OCI-LY3 (cell line): Measurements from ENCODE around the gene BTBD19.

Source experiments
- H2AFZ ChIP-seq: fragments of 200-600, 300-600 bp; shearing (Covaris generic); 2 replicates; pipeline ENCODE4 v1.6.0; 2014; ENCODE audit warnings: antibody characterized with exemption, low read depth, low read length
- H3K27ac ChIP-seq: fragments of 200-600, 300-600 bp; sonication (generic); 2 replicates; pipeline ENCODE4 v1.5.1; 2014; ENCODE audit warnings: mild to moderate bottlenecking, low read length, moderate library complexity, mixed read lengths
- H3K27me3 ChIP-seq: fragments of 200-600, 300-600 bp; sonication (generic); 2 replicates; pipeline ENCODE4 v1.6.1; 2014; ENCODE audit warnings: low read depth, low read length, mixed read lengths
- H3K36me3 ChIP-seq: fragments of 200-600, 300-600 bp; sonication (generic); replicated peaks from 2 replicates; pipeline ENCODE3; 2014; ENCODE audit warnings: low read depth, low read length, mixed read lengths
- H3K4me1 ChIP-seq: fragments of 300-600, 200-600 bp; sonication (generic); 2 replicates; pipeline ENCODE4 v1.6.1; 2014; ENCODE audit warnings: low read length, mixed read lengths
- H3K4me2 ChIP-seq: fragments of 200-600, 300-600 bp; sonication (generic); 2 replicates; pipeline ENCODE4 v1.6.1; 2014; ENCODE audit warnings: low read length, mixed read lengths
- H3K4me3 ChIP-seq: fragments of 300-600, 200-600 bp; sonication (generic); 2 replicates; pipeline ENCODE4 v1.5.1; 2014; ENCODE audit warnings: antibody characterized with exemption, mild to moderate bottlenecking, low read length, moderate library complexity
- H3K79me2 ChIP-seq: fragments of 300-600, 200-600 bp; shearing (Covaris generic); 2 replicates; pipeline ENCODE4 v1.6.1; 2014; ENCODE audit warnings: mild to moderate bottlenecking, low read length, mixed read lengths
- H3K9ac ChIP-seq: fragments of 300-600, 200-600 bp; shearing (Covaris generic); 2 replicates; pipeline ENCODE4 v1.6.0; 2014; ENCODE audit warnings: mild to moderate bottlenecking, low read length, moderate library complexity
- H3K9me3 ChIP-seq: fragments of 200-600, 300-600 bp; shearing (Covaris generic); 2 replicates; pipeline ENCODE4 v1.6.1; 2014; ENCODE audit warnings: low read length, mixed read lengths; ENCODE audit not compliant: insufficient read depth
- H4K20me1 ChIP-seq: fragments of 200-600, 300-600 bp; sonication (generic); 2 replicates; pipeline ENCODE4 v1.6.1; 2016; ENCODE audit warnings: low read length, mixed read lengths; ENCODE audit not compliant: insufficient read depth
- EZH2phosphoT487 ChIP-seq: fragments of 200-600 bp; shearing (Covaris generic); IDR thresholded peaks from 2 replicates; pipeline ENCODE4 v1.6.1; 2018; ENCODE audit warnings: antibody characterized with exemption, mixed run types, low read depth
- TF ChIP-seq, protein P1 (sequence below): fragments of 200-600, 300-600 bp; sonication (generic); IDR thresholded peaks from 2 replicates; pipeline ENCODE4 v1.5.1; 2014; ENCODE audit warnings: antibody characterized with exemption, low read length, low read depth

The BTBD19 gene

DNA sequence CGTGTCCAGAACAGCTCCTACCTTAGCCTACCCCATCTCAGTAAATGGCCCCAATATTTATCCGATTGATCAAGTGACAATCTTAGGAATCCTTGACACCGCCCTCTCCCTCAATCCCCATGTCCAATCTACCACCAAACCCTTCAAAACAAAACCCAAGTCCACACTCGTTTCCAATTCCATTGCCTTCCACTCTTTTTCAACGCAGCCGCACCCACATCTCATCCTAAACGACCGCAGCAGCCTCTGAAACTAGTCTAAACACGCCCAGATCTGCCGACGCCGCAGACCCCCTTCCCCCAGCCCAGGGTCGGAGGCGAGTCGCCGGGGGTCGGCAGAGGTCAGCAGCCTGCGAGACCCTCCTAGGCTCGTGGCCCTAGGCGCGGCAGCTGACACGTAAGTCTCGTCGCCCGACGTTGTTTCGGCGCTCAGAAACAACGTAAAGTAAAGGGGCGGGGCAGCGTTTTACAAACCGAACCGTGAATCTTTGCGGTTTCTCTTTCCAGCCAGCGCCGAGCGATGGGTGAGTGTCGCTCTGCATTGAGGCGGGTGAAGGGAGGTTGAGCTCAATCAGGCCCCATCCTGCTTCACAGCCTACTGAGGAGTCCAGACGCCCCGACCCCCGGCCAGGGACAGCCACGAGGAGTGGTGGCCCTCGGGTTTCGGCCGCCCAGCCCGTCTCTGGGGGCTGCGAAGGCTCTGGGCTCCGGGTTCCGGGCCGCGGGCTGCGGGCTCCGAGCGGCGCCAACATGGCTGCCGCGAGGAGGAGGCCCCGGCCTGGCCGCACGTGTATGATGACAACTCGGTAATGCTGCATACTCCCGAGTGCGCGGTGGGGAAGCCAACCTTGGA lies 33.0 kb upstream of the BTBD19 start, which contains the start of gene RPS8:
Gene RPS8 (plus strand): TSS at position 463 of the 852 bp plus-strand sequence. CDS start 57 bp downstream, at position 520.
- Histone ChIP-seq H3K36me3 (peaks cover 34% of the 10 kb centered on the region), H3K27me3 (no peaks in the 10 kb centered on the region), H3K4me1 (peaks cover 13% of the 10 kb centered on the region), H4K20me1 (peaks cover 31% of the 10 kb centered on the region), H3K79me2 (peaks cover 47% of the 10 kb centered on the region), H3K9ac (peak within 1 kb of the TSS; percentile 95), H3K4me3 (peak within 1 kb of the TSS; percentile 88), H3K4me2 (peak within 1 kb of the TSS; percentile 97), H3K27ac (peak within 1 kb of the TSS; percentile 79), H3K9me3 (no peaks in the 10 kb centered on the region), H2AFZ (0 out of 2 replicates have a peak within 1 kb of the TSS, but pooled peaks have one; percentile 28)
- TF ChIP-seq, protein P1, sequence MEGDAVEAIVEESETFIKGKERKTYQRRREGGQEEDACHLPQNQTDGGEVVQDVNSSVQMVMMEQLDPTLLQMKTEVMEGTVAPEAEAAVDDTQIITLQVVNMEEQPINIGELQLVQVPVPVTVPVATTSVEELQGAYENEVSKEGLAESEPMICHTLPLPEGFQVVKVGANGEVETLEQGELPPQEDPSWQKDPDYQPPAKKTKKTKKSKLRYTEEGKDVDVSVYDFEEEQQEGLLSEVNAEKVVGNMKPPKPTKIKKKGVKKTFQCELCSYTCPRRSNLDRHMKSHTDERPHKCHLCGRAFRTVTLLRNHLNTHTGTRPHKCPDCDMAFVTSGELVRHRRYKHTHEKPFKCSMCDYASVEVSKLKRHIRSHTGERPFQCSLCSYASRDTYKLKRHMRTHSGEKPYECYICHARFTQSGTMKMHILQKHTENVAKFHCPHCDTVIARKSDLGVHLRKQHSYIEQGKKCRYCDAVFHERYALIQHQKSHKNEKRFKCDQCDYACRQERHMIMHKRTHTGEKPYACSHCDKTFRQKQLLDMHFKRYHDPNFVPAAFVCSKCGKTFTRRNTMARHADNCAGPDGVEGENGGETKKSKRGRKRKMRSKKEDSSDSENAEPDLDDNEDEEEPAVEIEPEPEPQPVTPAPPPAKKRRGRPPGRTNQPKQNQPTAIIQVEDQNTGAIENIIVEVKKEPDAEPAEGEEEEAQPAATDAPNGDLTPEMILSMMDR, result no peak
- no peak for TF ChIP-seq EZH2phosphoT487

DNA sequence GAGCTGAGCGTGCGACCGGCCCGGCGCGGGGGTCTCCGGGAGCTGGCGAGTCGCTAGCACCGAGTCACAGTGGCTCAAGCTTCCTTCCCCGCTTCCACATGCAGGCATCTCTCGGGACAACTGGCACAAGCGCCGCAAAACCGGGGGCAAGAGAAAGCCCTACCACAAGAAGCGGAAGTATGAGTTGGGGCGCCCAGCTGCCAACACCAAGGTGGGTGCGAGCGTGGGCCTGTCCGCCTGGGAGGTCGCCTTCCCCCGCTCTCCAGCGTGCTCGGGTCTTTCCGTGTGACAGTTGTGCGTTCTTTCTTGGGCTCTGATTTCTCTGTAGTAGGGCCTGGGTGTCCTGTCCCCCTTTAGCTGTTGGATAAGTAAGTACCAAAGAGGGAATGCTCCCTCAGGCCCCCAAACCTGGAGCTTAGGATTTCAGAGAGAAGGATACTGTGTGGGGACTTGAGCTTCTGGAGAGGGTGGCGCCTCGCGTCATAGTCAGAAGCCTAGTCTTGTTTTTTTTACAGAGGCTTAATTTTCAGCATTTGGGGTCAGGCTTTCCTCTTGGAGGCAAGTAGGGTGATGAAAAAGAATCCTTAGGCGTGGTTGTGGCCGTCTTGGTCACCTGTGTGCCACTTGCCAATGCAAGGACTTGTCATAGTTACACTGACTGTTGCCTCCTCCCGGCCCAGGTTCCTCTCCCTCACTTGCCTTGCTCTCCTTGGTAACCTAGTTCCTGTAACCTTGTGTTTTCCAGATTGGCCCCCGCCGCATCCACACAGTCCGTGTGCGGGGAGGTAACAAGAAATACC lies 32.2 kb upstream of the BTBD19 start:
- peaks cover 38% of the 10 kb centered on the region for H3K36me3 ChIP-seq
- peak overlapping the region; percentile 79 for H3K27ac ChIP-seq

DNA sequence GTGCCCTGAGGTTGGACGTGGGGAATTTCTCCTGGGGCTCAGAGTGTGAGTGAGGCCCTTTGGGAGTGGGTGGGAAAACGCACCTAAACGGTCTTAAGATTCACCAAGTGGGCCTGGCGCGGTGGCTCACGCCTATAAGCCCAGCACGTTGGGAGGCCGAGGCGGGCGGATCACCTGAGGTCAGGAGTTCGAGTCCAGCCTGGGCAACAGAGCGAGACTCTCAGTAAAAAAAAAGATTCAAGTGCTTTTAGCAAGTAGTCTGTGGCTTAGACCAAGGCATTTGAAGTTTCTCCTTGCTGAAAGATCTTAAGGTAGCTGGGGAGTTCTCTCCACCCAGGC lies 31.6 kb upstream of the BTBD19 start:
- peaks cover 31% of the 10 kb centered on the region for H4K20me1 ChIP-seq
- peak overlapping the region; percentile 97 for H3K4me2 ChIP-seq
- peaks cover 43% of the 10 kb centered on the region for H3K36me3 ChIP-seq
- peak overlapping the region; percentile 88 for H3K4me3 ChIP-seq
- peak overlapping the region; percentile 79 for H3K27ac ChIP-seq
- H3K9ac ChIP-seq, result peak overlapping the region; percentile 95
- H3K4me1 ChIP-seq, result peaks cover 13% of the 10 kb centered on the region
- no peaks in the 10 kb centered on the region for H3K27me3 ChIP-seq
- H3K79me2 ChIP-seq, result peaks cover 47% of the 10 kb centered on the region
- no peak for TF ChIP-seq EZH2phosphoT487
- TF ChIP-seq, protein P1, result no peak
- H2AFZ ChIP-seq, result no peak overlapping the region
- no peaks in the 10 kb centered on the region for H3K9me3 ChIP-seq

More for the DNA sequence above, 32.2 kb upstream of the BTBD19 start:
- H3K79me2 ChIP-seq, result peaks cover 47% of the 10 kb centered on the region
- H3K4me1 ChIP-seq, result peaks cover 13% of the 10 kb centered on the region
- peaks cover 31% of the 10 kb centered on the region for H4K20me1 ChIP-seq
- no peak overlapping the region for H2AFZ ChIP-seq
- TF ChIP-seq, protein P1, result no peak
- no peak for TF ChIP-seq EZH2phosphoT487
- H3K27me3 ChIP-seq, result no peaks in the 10 kb centered on the region
- no peaks in the 10 kb centered on the region for H3K9me3 ChIP-seq
- H3K4me2 ChIP-seq, result peak overlapping the region; percentile 97
- peak overlapping the region; percentile 88 for H3K4me3 ChIP-seq
- peak overlapping the region; percentile 95 for H3K9ac ChIP-seq

DNA sequence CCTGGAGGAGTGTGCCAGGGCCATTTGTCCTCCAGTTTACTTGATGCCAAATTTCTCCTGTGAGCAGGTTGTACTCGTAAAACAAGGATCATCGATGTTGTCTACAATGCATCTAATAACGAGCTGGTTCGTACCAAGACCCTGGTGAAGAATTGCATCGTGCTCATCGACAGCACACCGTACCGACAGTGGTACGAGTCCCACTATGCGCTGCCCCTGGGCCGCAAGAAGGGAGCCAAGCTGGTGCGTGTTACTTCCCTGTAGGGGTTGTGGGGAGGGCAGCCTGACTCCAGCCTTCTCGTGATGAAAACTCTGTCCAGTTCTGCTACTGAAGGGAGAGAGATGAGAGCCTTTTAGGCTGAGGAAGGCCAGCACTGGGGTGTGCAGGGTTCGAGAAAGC lies 30.8 kb upstream of the BTBD19 start:
- peaks cover 47% of the 10 kb centered on the region for H3K79me2 ChIP-seq
- no peak for TF ChIP-seq EZH2phosphoT487
- TF ChIP-seq, protein P1, result no peak
- H3K27ac ChIP-seq, result no peak overlapping the region

More for the DNA sequence above, 30.8 kb upstream of the BTBD19 start:
- Histone ChIP-seq H3K4me1 (peaks cover 13% of the 10 kb centered on the region), H3K9ac (no peak overlapping the region), H4K20me1 (peaks cover 31% of the 10 kb centered on the region), H3K9me3 (no peaks in the 10 kb centered on the region), H3K27me3 (no peaks in the 10 kb centered on the region), H3K4me2 (peak overlapping the region; percentile 97; the same call in 1 of the 2 replicates), H2AFZ (no peak overlapping the region), H3K4me3 (peak overlapping the region; percentile 88; the same call in 1 of the 2 replicates), H3K36me3 (peaks cover 46% of the 10 kb centered on the region)
